CD4-positive, alpha-beta T cell treated with Interleukin-1 beta for 1 hour (primary cell): Measurements from ENCODE around the gene GMCL2.
"Not testable (repeated sequence)": the region's sequence is repeated elsewhere in the genome, so short reads cannot be mapped to it uniquely, and the experiment has no call there.

ENCODE experiments used
- DNase-seq, 2 donors: peaks; one replicate each; pipeline ENCODE4 v3.0.0-alpha.2; 2020 to 2022

GMCL2 gene

GRCh38 chr5:178187014-178187413 lies at the start of gene GMCL2:
Gene GMCL2, minus strand, starts transcription at chr5:178187371. Its CDS starts 72 bp downstream, at chr5:178187299.
- DNase-seq: no peak

- DNase-seq: no peak
These were observed 49.5 kb upstream of the GMCL2 start for GRCh38 chr5:178236679-178237078.

- no peak for DNase-seq
These were observed 49.0 kb upstream of the GMCL2 start for GRCh38 chr5:178236126-178236525.

- DNase-seq: no peak
These were observed 48.4 kb upstream of the GMCL2 start for GRCh38 chr5:178235588-178235974.

- DNase-seq: peak; percentile 58 to 76
These were observed 47.8 kb upstream of the GMCL2 start for GRCh38 chr5:178234750-178235587.

GRCh38 chr5:178234121-178234749 lies 47.1 kb upstream of the GMCL2 start:
- DNase-seq: no peak

- no peak for DNase-seq
These were observed 45.8 kb upstream of the GMCL2 start for GRCh38 chr5:178232920-178233429.

GRCh38 chr5:178232124-178232919 lies 45.2 kb upstream of the GMCL2 start, which contains the start of gene PHYKPL:
Gene PHYKPL, minus strand, starts transcription at chr5:178232802. Its CDS starts 252 bp downstream, at chr5:178232550.
- peak; percentile 63 to 69 for DNase-seq

GRCh38 chr5:178231539-178232123 lies 44.5 kb upstream of the GMCL2 start:
- DNase-seq: no peak

- no peak for DNase-seq
These were observed 43.8 kb upstream of the GMCL2 start for GRCh38 chr5:178230879-178231538.

- DNase-seq: no peak
These were observed 42.7 kb upstream of the GMCL2 start for GRCh38 chr5:178229861-178230260.

GRCh38 chr5:178229111-178229510 lies 41.9 kb upstream of the GMCL2 start:
- not testable (repeated sequence) for DNase-seq

- no peak for DNase-seq
These were observed 41.4 kb upstream of the GMCL2 start for GRCh38 chr5:178228609-178229008.

- no peak for DNase-seq
These were observed 40.8 kb upstream of the GMCL2 start for GRCh38 chr5:178227929-178228328.

- no peak for DNase-seq
These were observed 40.0 kb upstream of the GMCL2 start for GRCh38 chr5:178227138-178227659.

GRCh38 chr5:178225174-178225573 lies 38.0 kb upstream of the GMCL2 start:
- DNase-seq: no peak

- no peak for DNase-seq
These were observed 37.2 kb upstream of the GMCL2 start for GRCh38 chr5:178224403-178224802.

GRCh38 chr5:178223828-178224335 lies 36.7 kb upstream of the GMCL2 start:
- no peak for DNase-seq

- DNase-seq: no peak
These were observed 36.1 kb upstream of the GMCL2 start for GRCh38 chr5:178223196-178223773.

GRCh38 chr5:178222292-178222691 lies 35.1 kb upstream of the GMCL2 start:
- DNase-seq: no peak

- DNase-seq: no peak
These were observed 34.7 kb upstream of the GMCL2 start for GRCh38 chr5:178221853-178222252.
